ENCODE data around the gene ANKLE1. TPM values are rescaled to one million over a fixed set of nuclear protein-coding genes. Genes with fewer than 3 reads are reported as not detected.

The ANKLE1 gene
- total and polyA plus RNA-seq, 2 donors (not counting 3 experiments of a cell fraction or from before 2014, with no cell fraction given): 1.9 to 3.1 TPM

DNA sequence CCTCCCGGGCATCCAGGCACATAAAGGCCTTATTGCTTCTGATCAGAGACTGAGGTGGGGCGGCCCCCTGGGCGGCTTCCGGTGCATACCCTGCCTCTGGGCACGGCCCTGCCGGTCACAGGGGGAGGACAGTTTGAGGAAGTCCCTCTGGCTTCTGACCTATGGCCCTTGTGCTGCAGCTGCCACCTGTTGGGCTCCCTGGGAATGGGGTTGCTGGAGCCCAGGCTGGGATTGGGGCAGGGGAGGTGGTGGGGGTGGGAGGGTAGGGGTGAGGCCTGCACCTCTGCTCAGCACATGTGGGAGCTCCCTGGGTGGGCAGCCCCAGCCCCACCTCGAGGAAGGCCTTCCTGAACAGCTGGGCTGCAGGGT lies 42.2 kb downstream of the ANKLE1 start:
- Histone ChIP-seq H3K4me2 (ENCODE audit: insufficient read depth, low read length) (no peak overlapping the region), H3K9me3 (replicated peaks; ENCODE audit: control insufficient read depth, insufficient read depth, low read length) (no peaks in the 10 kb centered on the region), H3K79me2 (ENCODE audit: control insufficient read depth, insufficient read depth, low read length) (no peaks in the 10 kb centered on the region), H3K4me3 (replicated peaks in 1 of 3; ENCODE audit: insufficient read depth in 1 of 3, low read depth in 1 of 3, low read length in 3 of 3) (no peak overlapping the region), H3K9ac (replicated peaks; ENCODE audit: extremely low read depth, insufficient read depth, low read length) (no peak overlapping the region), H3K27ac (ENCODE audit: insufficient read depth, low read depth, low read length) (no peak overlapping the region), H3K27me3 (ENCODE audit: control insufficient read depth in 2 of 2, insufficient read depth in 2 of 2, low read length in 2 of 2) (peaks cover 0 to 2% of the 10 kb centered on the region in 2 experiments), H3K36me3 (ENCODE audit: control insufficient read depth in 2 of 2, extremely low read depth in 1 of 2, insufficient read depth in 2 of 2, low read length in 2 of 2) (peaks cover 6 to 15% of the 10 kb centered on the region in 2 experiments), H3K4me1 (ENCODE audit: control insufficient read depth, extremely low read depth, insufficient read depth, low read length) (peaks cover 6% of the 10 kb centered on the region), H2AFZ (ENCODE audit: low read depth, low read length) (no peak overlapping the region), H4K20me1 (replicated peaks; ENCODE audit: control insufficient read depth, extremely low read depth, insufficient read depth, low read length) (no peaks in the 10 kb centered on the region), H3K9me1 (replicated peaks; ENCODE audit: control insufficient read depth, extremely low read depth, insufficient read depth, low read length) (no peaks in the 10 kb centered on the region)
- no peak for TF ChIP-seq FOS (IDR thresholded peaks at IDR 0.05; ENCODE audit: borderline replicate concordance, insufficient read depth, low read length)
- no peak for TF ChIP-seq CTCF (IDR thresholded peaks at IDR 0.05; ENCODE audit: extremely low read depth in 1 of 2, insufficient read depth in 1 of 2, low read depth in 1 of 2, low read length in 2 of 2)
- TF ChIP-seq, protein P1, sequence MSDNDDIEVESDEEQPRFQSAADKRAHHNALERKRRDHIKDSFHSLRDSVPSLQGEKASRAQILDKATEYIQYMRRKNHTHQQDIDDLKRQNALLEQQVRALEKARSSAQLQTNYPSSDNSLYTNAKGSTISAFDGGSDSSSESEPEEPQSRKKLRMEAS (IDR thresholded peaks at IDR 0.05; ENCODE audit: insufficient read depth, insufficient read length): no peak
- TF ChIP-seq MYC (IDR thresholded peaks at IDR 0.05; ENCODE audit: low read depth, low read length): no peak
- no peak for TF ChIP-seq GATA2 (IDR thresholded peaks at IDR 0.05; ENCODE audit: insufficient read depth, insufficient read length, low read depth, low read length)
- no peak for TF ChIP-seq JUN (IDR thresholded peaks at IDR 0.05; ENCODE audit: borderline replicate concordance, insufficient read depth, insufficient read length, low read depth)
- TF ChIP-seq POLR2A (IDR thresholded peaks at IDR 0.05; ENCODE audit: low read depth, low read length): no peak
- TF ChIP-seq EZH2 (IDR thresholded peaks at IDR 0.05; ENCODE audit: borderline replicate concordance, low read depth, low read length, severe bottlenecking): no peak
- no peak for TF ChIP-seq POLR2AphosphoS5 (IDR thresholded peaks at IDR 0.05; ENCODE audit: insufficient read depth, low read depth, low read length)
- CTCF ChIA-PET: interaction anchor here (1.8 to 2.0 kb wide), 2 partner anchors 15 to 19 kb away, joined by 6 read pairs; partner anchors contain the start of genes DDA1 and MRPL34
- POLR2A ChIA-PET: no interaction called here
- intact Hi-C loops (cut with micrococcal nuclease): no loop called here
- BruUV-seq (replicated peaks): no TSS peak
- FAIRE-seq: no peak
- no peak for DNase-seq (ENCODE audit: low read depth, low spot score)
- dilution Hi-C loops (cut with MboI; ENCODE audit: extremely low pct_ligation_motif_present, low sequenced_read_pairs): no loop called here
